HG02798 (cell line): ENCODE data around the gene TMEM231.
"Not testable (repeated sequence)": the region's sequence is repeated elsewhere in the genome, so short reads cannot be mapped to it uniquely, and the experiment has no call there.

Experiments used
- ATAC-seq: cut with Tn5 transposase; IDR thresholded peaks from one replicate; pipeline ENCODE4 v1.9.1; 2021; ENCODE audit warnings: mild to moderate bottlenecking; ENCODE audit not compliant: unreplicated experiment, poor library complexity

The TMEM231 gene

DNA sequence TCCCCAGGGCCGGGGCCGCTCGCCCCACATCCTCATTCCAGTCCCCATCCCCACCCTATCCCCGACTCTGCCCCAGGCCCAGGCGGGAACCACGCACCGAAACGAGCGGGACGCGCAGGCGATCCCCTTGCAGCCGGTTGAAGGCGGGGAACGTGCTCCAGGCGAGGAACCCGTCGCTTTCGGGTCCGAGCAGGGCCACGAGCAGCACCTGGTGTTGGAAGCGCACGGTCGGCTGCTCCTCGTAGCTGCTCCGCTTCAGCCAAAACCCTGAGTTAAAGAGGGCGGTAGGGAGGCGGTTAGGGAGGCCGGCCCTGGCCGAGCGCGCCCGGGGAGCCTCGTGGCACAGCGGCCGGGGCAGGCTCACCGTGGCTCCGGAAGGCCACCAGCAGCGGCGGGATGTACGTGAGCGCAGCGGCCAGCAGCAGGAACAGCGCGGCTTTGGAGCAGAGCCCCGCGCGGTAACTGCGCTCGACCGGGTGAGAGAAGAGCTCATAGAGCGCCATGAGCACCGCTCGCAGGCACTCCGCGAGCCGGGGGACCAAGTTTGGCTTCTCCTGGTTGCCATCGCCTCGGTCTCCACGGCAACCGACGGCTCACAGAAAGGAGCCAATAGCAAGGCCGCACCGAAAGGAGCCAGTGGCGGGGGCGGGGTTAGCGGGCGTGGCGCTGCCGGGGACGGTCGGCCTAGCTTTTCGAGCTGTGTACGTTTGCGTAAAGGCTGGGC, at the start of gene TMEM231:
Gene TMEM231, minus strand, starts transcription at position 546 of the 724 bp plus-strand sequence. Its CDS starts 43 bp downstream, at position 503.
- peak; percentile 98 for ATAC-seq

DNA sequence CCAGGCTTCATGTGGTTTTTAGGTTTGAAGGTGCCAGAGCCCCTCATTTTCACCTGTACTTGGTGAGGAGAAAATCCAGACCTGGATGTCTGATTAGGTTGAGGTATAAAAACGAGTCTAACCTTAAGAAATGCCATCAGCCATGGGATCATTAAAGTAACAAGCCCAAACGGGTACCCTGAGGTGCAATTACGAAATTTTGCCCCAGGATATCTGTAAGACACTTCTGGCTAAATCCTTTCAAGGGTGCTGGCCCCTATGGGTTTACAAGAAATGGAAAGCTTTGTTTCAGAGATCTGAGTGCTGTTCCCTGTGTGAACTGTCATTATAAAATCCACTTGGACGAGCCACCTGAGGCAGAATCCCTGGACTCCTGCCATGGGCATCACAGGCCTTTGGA, 47.2 kb upstream of the TMEM231 start:
- no peak for ATAC-seq

GRCh38 chr16:75599452-75600277, 43.6 kb upstream of the TMEM231 start:
- ATAC-seq: no peak

DNA sequence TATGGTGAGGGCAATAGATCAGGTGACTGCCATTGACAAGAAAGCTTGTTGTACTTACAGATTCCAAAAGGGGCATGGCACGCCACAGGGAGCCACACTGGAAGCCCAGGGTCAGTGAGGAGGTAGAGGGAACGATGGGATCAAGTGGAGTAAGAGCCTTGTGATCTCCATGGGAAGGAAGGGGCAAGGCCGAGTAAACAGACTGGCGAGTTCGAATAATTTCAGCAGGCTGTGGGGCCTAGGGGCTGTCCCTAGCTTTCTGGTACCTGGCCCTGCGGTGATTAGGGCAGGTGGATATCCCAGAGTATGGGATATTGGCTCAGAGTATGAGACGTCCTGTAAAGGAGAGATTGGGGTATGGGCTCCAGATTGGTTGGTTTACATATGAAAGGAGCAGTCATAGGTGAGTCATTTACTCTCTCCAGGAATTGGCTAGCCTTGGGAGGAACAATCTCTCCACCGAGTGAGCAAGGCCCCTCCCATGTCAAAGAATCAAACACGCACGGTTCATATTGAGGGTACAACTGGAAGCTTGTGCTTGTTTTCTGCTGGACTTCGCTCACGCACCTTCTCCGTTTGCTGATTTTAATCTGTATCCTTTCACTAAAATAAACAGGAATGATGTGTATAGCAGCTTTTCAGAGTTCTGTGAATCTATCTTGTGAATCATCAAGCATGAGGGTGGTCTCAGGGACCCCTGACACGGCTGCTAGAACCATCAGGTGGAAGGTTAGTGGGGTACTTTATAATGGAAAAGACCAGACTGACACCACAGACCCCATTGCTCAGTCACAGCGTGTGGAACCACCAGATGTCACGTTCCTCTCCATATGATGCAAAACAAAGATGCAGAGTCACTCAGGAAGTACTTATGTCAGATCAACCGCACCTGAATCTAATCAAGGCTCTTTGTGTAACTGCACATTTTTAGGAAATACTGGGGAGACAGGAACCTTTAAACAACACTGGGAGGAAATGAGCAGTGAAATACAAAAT, 38.1 kb upstream of the TMEM231 start:
- no peak for ATAC-seq

DNA sequence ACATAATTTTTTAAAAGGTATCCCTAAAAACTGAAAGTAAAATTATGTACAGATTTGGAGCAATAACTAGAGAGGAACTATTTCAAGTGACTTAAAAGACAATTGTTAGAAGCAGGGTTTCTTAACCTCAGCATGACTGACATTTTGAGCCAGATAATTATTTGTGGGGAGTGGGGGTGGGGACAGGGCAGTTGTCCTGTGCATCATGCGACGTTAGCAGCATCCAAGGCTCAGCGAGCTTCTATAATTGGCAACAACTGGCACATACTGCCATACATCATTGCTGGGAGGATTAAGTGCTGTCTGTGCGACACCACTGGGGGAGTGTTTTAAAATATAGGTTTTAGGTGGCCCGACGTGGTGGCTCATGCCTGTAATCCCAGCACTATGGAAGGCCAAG, 37.3 kb upstream of the TMEM231 start:
- ATAC-seq: no peak

GRCh38 chr16:75591927-75592326, 35.9 kb upstream of the TMEM231 start:
- not testable (repeated sequence) for ATAC-seq

GRCh38 chr16:75590920-75591843, 35.1 kb upstream of the TMEM231 start:
- ATAC-seq: no peak

GRCh38 chr16:75589306-75589705, 33.3 kb upstream of the TMEM231 start:
- no peak for ATAC-seq

DNA sequence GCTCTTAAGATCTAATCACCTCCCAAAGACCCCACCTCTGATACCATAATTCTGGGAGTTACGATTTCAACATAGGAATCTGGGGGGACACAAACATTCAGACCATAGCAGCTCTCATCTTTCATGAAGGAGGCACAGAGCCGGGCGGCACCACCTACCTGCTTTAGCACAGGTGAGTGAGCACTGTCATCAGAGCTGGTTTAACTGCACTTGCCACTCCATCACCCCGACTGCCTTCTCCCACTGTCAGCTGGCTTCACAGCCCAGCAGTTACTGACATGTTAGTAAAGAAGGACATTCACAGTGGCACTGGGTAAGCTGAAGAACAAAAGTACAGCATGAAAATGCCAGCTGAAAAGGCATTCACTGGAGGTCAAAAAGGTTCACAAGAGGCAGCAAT, 32.7 kb upstream of the TMEM231 start:
- ATAC-seq: no peak

DNA sequence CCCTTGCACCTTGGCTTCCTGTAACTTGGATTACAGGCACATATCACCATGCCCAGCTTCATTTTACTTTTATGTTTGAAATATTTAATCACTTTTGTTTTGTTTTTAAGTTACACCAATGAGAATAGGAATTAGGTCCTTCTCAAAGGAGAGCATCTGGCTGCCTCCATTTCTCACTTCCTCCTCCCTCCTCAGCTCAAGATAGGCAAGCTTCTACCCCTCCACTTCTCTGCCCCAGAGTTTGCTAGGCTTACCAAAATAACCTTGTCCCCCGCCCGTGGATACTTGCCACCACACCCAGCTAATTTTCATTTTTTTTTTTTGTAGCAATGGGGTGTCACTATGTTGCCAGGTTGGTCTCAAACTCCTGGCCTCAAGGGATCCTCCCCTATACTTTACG, 28.1 kb upstream of the TMEM231 start:
- ATAC-seq: peak; percentile 67

GRCh38 chr16:75579281-75579834, 23.3 kb upstream of the TMEM231 start:
- ATAC-seq: no peak

- ATAC-seq: no peak
These were observed 22.7 kb upstream of the TMEM231 start for GRCh38 chr16:75578725-75579124.

- no peak for ATAC-seq
These were observed 22.2 kb upstream of the TMEM231 start for GRCh38 chr16:75578212-75578611.

GRCh38 chr16:75576384-75576811, 20.3 kb upstream of the TMEM231 start:
- peak; percentile 63 for ATAC-seq

GRCh38 chr16:75575958-75576357, 19.9 kb upstream of the TMEM231 start:
- ATAC-seq: no peak

DNA sequence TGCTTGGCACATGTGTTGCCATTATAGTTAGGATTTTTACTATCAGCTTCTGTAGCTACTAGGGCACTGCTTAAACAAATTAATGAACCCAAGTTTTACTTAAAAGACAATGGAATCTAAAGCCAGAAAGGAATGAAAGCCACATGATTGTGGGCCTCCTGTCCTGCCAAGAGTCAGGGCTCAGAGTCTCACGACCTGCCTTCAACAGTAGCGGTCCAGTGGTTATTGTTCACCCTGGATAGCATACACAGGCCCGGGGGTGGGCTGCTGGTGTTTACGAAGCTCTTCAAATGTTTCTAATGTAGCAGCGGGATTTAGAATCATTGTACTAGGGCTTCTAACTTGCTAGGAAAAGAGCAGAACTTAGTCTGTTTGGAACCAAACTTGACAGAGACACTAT, 17.9 kb upstream of the TMEM231 start:
- ATAC-seq: no peak

DNA sequence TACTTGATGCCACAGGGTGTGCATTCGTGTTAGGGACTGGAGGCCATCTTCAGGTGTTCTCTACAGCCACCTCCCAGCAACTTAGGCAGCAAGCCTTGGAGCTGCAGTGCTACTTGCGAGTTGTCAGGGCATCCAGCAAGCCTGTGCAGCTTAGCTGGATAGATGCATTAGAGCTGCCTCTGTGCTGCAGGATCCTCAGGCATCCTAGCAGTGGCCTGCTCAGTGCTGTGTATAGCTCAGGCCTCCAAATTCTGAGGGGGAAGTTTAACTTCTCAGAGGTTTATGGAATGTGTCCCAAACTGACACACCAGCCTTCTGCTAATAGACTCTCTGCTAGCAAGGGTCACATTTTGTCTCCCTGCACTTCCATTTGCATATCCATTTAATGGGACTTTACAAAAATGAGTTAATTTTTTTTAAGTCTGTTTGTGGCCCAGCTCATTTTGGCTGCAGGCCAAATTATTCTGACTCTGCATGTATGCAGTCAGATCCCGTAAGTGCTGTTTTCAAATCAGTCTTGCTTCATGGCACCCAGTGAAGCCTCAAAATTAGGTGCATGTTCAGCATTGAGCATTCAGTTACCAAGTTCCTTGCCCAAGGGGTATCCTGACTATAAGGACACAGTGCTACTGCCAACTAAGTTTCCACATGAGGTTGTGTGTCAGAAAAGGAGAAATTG, 17.0 kb upstream of the TMEM231 start:
- no peak for ATAC-seq

DNA sequence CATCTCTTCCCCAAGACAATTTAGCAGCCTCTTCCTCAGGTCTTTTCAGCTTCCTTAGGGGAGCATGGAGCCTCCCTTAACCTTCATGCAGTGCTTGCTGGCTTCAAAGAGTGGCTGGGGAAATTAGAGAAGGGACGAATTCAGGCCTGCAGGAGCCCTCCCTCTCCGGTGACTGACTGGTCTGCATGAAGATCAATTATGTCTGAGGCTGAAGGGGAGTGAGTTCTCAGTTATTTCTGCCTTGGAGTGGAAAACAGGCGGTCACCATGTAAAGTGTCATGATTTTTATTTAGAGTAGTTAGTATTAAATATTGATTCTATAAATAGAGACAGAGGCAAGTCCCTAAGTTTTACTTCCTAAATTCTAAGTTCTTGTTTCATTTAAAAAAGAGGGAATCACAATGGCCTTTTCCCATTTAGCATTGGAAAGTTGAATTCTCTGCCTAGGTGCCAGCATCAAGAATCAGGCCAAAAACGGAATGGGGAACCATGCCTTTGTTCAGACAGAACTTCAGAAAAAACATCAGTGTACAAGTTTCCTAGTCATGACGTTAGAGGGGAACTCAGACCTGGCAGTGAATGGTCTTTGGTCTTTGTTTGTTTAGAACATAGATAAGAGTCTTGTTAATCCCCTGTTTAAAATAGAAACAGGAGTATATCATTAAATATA, 14.5 kb upstream of the TMEM231 start:
- no peak for ATAC-seq
